HG02938 (cell line): ENCODE data around the gene DNAJC11.
A peak's percentile ranks its signal among the peaks of the same experiment; 100 is the strongest.
"Not testable (repeated sequence)": the region's sequence is repeated elsewhere in the genome, so short reads cannot be mapped to it uniquely, and the experiment has no call there.

ENCODE experiments used
- ATAC-seq: cut with Tn5 transposase; IDR thresholded peaks from one replicate; pipeline ENCODE4 v1.9.1; 2021; ENCODE audit warnings: mild to moderate bottlenecking, moderate library complexity; ENCODE audit not compliant: unreplicated experiment

Gene DNAJC11

GRCh38 chr1:6601923-6602668 is 99.5 kb downstream of the DNAJC11 start:
- peak; percentile 34 for ATAC-seq

GRCh38 chr1:6601049-6601922 is 100.3 kb downstream of the DNAJC11 start:
- ATAC-seq = peak; percentile 26

- no peak for ATAC-seq
Measured at GRCh38 chr1:6600410-6601048, 101.1 kb downstream of the DNAJC11 start.

GRCh38 chr1:6599991-6600390 is 101.6 kb downstream of the DNAJC11 start:
- not testable (repeated sequence) for ATAC-seq

- no peak for ATAC-seq
Measured at GRCh38 chr1:6599141-6599975, 102.3 kb downstream of the DNAJC11 start.

- no peak for ATAC-seq
Measured at GRCh38 chr1:6597777-6598131, 103.9 kb downstream of the DNAJC11 start.

GRCh38 chr1:6596886-6597776 is 104.5 kb downstream of the DNAJC11 start:
- ATAC-seq = no peak

- no peak for ATAC-seq
Measured at GRCh38 chr1:6596351-6596750, 105.3 kb downstream of the DNAJC11 start.

- no peak for ATAC-seq
Measured at GRCh38 chr1:6594977-6595740, 106.5 kb downstream of the DNAJC11 start.

GRCh38 chr1:6593810-6594209 is 107.8 kb downstream of the DNAJC11 start:
- ATAC-seq = no peak

GRCh38 chr1:6592865-6593593 is 108.6 kb downstream of the DNAJC11 start:
- ATAC-seq = no peak

GRCh38 chr1:6592441-6592840 is 109.2 kb downstream of the DNAJC11 start:
- ATAC-seq = no peak

- no peak for ATAC-seq
Measured at GRCh38 chr1:6591644-6592043, 110.0 kb downstream of the DNAJC11 start.

GRCh38 chr1:6591222-6591621 is 110.4 kb downstream of the DNAJC11 start:
- no peak for ATAC-seq

- no peak for ATAC-seq
Measured at GRCh38 chr1:6590046-6590445, 111.6 kb downstream of the DNAJC11 start.

GRCh38 chr1:6588893-6589520 is 112.6 kb downstream of the DNAJC11 start:
- no peak for ATAC-seq

- no peak for ATAC-seq
Measured at GRCh38 chr1:6588128-6588892, 113.3 kb downstream of the DNAJC11 start.
